MM.1S (cell line): ENCODE results near the gene CDC42EP5.

Source experiments
- EZH2 ChIP-seq: fragments of 300-600 bp; sonication (generic); optimal IDR thresholded peaks from 2 replicates; pipeline ENCODE3; 2017; ENCODE audit warnings: low read depth, mild to moderate bottlenecking, antibody characterized with exemption, low read length, mixed read lengths
- EZH2phosphoT487 ChIP-seq: fragments of 300-600 bp; sonication (generic); IDR thresholded peaks from 2 replicates; pipeline ENCODE4 v1.6.1; 2018; ENCODE audit warnings: antibody characterized with exemption, low read length
- TF ChIP-seq, protein P1 (sequence below): fragments of 300-600 bp; sonication (generic); IDR thresholded peaks from 2 replicates; pipeline ENCODE4 v1.5.1; 2016; ENCODE audit warnings: antibody characterized with exemption, low read length, mixed read lengths

DNA sequence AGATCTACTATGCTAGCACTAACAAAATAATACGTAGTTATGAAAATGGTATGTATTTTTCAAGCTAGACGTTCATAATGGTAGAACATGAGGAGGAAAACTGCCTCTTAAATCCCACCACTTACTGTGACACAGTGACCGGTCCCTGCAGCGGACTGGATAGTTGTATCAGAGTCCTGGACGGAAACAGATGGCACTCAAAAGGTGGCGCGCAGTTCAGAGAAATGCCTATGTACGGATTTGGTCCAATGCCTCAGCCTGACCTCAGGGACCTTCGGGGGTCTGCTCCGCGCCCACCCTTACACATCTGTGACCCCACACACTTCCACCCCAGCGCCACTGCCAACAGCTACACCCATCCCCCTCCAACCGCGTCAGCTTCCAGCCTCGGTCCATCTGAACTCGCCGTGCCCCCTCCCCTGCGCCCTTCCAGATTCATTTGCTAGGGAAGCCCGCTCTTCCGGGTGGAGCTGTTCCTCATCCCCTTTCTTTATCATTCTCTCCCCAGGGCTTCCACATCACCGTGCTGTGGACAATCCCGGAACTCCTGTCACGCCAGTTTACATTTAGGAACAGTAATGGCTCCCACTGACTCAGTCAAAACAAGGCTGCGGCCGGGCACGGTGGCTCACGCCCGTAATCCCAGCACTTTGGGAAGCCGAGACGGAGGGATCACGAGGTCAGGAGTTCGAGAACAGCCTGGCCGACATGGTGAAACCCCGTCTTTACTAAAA, 24.9 kb downstream of the CDC42EP5 start:
- TF ChIP-seq, protein P1, sequence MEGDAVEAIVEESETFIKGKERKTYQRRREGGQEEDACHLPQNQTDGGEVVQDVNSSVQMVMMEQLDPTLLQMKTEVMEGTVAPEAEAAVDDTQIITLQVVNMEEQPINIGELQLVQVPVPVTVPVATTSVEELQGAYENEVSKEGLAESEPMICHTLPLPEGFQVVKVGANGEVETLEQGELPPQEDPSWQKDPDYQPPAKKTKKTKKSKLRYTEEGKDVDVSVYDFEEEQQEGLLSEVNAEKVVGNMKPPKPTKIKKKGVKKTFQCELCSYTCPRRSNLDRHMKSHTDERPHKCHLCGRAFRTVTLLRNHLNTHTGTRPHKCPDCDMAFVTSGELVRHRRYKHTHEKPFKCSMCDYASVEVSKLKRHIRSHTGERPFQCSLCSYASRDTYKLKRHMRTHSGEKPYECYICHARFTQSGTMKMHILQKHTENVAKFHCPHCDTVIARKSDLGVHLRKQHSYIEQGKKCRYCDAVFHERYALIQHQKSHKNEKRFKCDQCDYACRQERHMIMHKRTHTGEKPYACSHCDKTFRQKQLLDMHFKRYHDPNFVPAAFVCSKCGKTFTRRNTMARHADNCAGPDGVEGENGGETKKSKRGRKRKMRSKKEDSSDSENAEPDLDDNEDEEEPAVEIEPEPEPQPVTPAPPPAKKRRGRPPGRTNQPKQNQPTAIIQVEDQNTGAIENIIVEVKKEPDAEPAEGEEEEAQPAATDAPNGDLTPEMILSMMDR, result no peak
- no peak for TF ChIP-seq EZH2
- TF ChIP-seq EZH2phosphoT487, result no peak
